PC-3 (cell line): ENCODE measurements around the gene PDZD2.

Source experiments
- CTCF ChIP-seq: fragments of 300-600 bp; sonication (generic); conservative IDR thresholded peaks from 2 replicates; pipeline ENCODE4 v1.5.1; 2017; ENCODE audit warnings: antibody characterized with exemption, low read depth, mild to moderate bottlenecking, low read length
- EZH2phosphoT487 ChIP-seq: fragments of 300-600 bp; sonication (generic); IDR thresholded peaks from 2 replicates; pipeline ENCODE4 v1.6.1; 2018; ENCODE audit warnings: mild to moderate bottlenecking, antibody characterized with exemption, low read length, borderline replicate concordance

- TF ChIP-seq CTCF, result no peak
- no peak for TF ChIP-seq EZH2phosphoT487
Observed at GRCh38 chr5:31655491-31655890, 16.6 kb downstream of the PDZD2 start.
